Inferior parietal cortex (tissue), 1 donor: Measurements from ENCODE around the gene METRNL.

Experiments
- DNase-seq: peaks from one replicate; pipeline ENCODE4 v3.0.0-alpha.2; 2016; ENCODE audit errors: extremely low spot score

The METRNL gene

GRCh38 chr17:83080579-83080857 is 1.1 kb downstream of the METRNL start:
- DNase-seq = no peak

- no peak for DNase-seq
Measured at GRCh38 chr17:83080858-83081683, 1.7 kb downstream of the METRNL start.

- no peak for DNase-seq
Measured at GRCh38 chr17:83081684-83082201, 2.3 kb downstream of the METRNL start.

DNA sequence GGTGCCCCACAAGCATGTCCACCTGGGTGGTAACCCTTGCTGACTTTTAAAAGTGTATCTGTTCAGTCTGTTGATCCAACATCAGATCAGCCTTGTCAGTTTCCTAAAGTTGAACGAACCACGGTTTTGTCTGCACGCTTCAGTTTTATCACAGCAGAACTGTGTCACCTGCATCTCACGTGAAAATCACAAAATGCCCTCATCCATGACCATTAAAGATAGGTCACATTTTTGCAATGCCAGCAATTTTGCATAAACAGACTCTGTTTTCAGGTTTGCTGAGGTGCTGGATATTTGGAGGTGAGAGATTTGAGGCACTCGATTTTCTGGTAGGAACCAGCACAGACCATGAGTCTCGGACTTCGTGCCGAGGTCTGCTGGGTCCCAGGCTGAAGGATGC is 3.0 kb downstream of the METRNL start:
- no peak for DNase-seq

GRCh38 chr17:83082909-83083367 is 3.5 kb downstream of the METRNL start:
- no peak for DNase-seq

GRCh38 chr17:83083368-83084201 is 4.2 kb downstream of the METRNL start:
- DNase-seq = no peak

DNA sequence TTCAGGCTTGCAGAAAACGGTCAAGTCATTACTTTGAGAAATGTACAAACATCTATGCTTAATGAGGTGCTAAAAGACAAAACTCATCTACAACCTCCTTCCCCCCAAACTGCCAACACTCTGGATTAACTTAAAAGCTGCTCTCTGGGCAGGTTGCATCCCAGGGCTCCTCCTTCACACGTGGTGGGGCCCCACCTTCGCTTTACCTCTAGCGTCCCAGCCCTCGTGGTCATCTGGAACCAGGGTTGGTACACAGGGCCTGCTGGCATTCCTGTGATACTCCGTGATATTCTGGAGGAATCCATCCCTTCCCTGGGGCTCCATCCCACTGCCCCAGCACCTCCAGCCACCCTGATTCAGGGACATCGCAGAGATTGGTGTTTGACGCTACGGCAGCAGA is 4.8 kb downstream of the METRNL start:
- DNase-seq = no peak

DNA sequence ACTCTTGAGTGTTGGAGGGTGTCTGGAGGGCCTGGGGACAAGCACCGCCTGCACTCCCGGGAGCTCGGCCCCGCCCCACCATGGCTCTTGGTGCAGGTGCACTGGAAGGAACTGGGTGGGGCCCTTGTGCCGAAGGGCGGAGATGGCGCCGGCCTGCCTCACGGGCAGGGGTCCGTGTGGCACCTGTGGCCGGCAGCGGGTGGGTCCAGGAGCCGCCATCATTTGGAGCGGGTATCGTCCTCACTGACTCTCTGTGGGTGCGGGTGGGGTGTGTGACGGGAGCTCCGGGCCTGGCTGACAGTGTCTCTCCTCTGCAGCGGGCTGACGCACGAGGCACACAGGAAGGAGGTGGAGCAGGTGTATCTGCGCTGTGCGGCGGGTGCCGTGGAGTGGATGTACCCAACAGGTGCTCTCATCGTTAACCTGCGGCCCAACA is 5.2 kb downstream of the METRNL start:
- no peak for DNase-seq

GRCh38 chr17:83085103-83085502 is 5.7 kb downstream of the METRNL start:
- no peak for DNase-seq

DNA sequence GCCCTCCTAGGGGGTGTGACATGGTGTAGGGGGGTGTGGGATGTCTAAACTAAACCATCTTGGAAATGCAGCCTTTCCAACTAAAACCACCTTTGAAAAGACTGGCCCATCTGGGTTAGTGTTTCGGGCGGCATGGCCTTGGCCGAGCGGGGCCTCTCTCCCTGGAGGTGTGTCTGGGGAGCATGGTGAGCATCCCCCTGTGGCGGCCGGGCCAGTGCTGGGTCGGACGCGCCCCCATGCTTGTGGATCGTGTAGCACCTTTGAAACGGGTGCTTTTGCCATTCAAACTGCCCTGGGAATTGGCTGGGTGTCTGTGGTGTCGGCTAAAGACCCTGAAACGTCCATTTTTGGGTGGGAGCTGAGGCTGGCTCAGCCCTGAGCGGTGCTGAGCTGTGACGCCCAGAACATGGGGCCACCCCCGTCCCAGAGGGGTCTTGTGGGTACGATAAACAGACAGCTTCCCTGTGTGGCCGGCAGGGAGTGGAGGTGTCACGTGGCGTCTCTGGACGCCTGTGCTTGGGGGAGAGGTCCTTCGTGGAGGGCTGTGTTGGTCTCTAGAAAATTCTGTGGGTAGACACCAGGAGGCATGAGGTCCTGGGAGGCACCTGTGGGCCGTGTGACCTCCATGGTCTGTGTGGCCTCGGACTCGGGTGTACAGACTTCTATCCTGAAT is 6.3 kb downstream of the METRNL start:
- no peak for DNase-seq

DNA sequence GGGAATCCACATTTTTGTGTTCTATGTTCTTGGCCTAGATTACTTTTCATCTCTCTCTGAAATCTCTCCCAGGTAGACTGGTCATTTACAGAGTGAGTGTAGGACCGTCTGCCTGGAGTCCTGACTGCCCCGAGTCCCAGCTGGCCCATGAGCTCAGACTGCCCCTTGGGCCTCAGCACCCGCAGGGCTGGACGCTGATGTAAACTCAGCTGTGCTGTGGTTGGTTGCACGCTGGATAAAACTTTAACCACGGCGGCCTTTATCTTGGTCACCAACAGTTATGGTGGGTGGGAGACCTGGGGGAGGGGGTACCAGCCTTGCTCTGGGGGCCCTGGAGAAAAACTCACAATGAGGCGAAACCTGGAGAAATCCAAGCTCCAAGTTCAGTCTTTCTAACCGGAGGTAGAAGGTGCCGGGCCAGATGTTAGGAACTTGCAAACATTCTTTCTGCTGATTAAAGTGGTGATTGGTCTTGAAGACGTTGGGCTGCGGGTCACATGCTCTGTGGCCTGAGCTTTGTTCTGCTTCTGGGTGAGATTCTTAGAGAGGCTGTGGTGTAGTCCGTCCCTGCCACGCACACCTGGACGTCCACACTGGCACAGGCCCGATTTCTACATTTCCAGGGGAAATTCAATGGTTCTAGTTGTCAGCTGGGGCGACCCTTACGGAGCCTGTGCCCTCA is 6.9 kb downstream of the METRNL start:
- DNase-seq = no peak

- no peak for DNase-seq
Measured at GRCh38 chr17:83086907-83087787, 7.7 kb downstream of the METRNL start.

- no peak for DNase-seq
Measured at GRCh38 chr17:83087788-83088360, 8.5 kb downstream of the METRNL start.

DNA sequence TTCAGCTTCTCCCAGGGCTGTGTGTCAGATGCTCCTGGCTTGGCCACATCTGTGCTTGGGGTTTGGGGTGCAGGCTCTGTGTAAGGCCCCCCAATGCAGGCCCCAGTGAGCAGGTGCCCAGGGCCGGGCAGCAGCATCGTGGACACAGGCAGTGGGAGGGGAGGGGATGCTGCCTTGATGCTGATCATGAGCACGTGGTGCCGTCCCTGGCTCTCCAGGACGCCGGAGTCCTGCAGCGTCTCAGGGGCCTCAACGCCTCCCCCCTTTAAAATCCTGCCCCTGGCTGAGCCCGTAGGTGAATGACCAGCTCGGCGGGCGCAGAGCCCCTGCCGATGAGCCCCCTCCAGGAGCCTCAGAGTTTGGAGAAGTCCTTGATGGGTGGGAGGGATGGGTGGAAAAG is 9.0 kb downstream of the METRNL start:
- no peak for DNase-seq

GRCh38 chr17:83088909-83089308 is 9.5 kb downstream of the METRNL start:
- DNase-seq = no peak

GRCh38 chr17:83089328-83090132 is 10.1 kb downstream of the METRNL start:
- DNase-seq = no peak

DNA sequence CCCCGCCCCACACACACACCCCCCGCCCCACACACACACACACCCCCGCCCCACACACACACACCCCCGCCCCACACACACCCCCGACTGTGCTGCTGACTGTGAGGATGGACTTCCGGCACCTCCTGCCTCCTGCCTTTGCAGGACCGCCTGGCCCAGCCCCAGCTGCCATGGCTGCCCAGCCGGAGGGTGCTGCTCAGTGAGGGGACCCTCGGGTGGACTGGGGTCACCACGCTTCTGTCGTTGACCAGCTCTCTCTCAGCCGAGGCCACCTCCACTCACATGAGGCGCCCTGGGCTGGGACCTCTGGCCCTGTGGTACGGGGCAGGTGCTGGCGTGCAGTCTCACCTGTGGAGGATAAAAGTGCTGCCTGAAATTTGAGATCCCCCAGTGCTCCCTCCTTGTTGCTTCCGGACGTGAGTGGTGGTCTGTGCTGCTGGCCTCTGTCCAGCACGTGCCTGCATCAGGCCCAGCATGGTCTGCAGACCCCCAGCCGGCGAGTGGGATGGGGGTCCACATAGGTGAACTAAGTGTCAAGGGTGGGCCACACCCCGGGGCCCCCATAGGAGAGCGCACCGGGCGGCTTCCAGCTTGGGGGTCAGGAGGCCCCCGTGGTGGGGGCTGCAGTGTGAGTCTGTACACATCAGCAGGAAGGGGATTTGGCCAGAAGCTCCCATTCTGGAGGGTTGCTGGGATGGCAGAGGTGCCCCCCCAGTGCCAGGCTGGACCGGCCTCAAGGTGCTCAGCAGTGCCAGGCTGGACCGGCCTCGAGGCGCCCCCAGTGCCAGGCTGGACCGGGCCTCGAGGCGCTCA is 11.2 kb downstream of the METRNL start:
- no peak for DNase-seq

DNA sequence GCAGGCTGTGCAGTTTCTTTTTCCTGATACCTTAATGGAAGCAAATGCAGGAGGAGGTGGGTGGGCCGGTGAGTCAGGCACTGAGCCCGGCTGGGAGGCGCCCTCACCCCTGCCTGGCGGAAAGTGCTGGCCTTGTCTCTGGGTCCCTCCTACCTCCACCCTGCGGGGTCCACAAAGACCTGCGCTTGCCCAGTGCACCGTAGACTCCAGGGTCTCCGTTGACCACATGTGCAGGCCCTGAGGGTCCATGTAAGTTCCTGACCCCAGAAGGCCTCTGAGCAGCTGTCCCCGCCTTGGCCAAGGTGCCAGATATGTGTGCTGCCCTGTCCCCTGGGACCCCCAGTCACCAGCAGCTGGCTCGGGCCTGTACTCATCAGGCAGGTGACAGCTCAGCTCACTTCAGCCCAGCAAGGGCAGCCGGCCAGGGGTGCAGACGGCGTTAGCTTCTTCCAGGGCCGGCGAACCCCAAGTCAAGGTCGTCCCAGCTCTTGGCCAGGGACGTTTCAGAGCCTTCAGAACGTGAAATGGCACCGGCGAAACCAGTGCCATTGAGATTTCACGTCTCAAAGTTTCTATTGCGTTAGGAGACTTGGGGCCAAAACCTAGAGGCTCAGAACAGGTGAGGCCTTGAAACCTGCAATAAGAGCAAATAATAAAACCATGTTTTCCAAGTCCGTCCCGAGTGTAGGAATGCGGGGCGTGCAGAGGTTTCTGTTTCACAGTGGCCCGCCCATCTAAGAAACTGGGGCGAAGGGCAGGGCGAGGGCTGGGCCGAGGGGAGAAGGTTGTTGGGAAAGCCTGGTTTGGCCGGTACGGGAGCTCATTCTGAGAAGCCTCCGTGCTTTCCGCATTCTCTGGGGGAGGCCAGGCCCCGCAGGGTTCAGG is 12.1 kb downstream of the METRNL start:
- DNase-seq = no peak
